ENCODE data around the gene MSH2.
"Not testable (repeated sequence)": the region's sequence is repeated elsewhere in the genome, so short reads cannot be mapped to it uniquely, and the experiment has no call there.

Gene MSH2

GRCh38 chr2:47483191-47483590 lies 80.2 kb downstream of the MSH2 start:
- DNase-seq (ENCODE audit: low read depth, low spot score): no peak

- no peak for DNase-seq (ENCODE audit: low read depth, low spot score)
These were observed 81.4 kb downstream of the MSH2 start for GRCh38 chr2:47484396-47484795.

DNA sequence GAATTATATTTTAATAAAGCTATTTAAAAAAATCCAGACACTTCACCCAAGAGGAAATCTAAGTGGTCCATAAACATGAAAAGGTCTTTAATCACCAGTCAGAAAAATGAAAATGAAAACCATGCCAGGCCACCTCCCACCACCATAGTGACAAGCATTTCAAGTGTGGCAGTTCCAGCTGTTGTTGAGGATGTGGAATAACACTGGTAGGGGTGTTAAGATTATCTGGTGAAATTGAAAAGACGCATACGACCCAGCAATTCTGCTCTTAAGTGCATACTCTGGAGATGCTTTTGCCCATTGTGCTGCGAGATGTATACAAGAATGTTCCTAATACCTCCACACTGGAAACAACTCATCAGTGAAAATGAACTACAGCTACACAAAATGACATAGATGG lies 82.2 kb downstream of the MSH2 start:
- DNase-seq (ENCODE audit: low read depth, low spot score): no peak

GRCh38 chr2:47485751-47486300 lies 82.9 kb downstream of the MSH2 start:
- no peak for DNase-seq (ENCODE audit: low read depth, low spot score)

DNA sequence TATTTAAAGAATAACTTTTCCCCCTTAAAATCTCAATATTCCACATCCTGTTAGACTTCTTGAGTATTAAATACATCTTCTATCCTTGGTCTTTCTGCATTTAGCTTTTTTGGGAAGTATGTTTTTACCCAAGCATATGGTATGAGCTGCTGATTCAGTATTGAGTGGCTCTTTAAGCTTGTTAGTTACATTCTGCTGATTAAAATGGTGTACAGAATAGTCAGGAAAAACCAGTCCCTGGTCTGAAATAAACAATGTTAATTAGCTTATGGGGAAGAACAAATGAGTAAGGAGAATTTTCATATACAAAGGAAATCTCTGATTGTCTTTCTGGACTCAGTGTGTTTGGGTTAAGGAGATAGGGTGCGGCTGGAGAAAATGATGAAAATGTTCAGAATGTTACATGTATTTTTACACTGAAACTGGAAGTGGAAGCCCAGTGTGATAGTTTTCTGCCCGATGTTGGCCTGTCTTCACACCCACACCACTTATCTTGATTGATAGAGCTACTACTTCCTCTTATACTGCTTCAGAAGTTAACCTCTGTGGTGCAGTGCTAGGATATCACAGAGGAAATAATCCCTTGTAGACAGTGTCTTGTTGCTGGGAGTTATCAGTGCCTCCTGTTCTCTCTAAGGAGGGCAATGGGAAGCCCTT lies 84.0 kb downstream of the MSH2 start:
- no peak for DNase-seq (ENCODE audit: low read depth, low spot score)

DNA sequence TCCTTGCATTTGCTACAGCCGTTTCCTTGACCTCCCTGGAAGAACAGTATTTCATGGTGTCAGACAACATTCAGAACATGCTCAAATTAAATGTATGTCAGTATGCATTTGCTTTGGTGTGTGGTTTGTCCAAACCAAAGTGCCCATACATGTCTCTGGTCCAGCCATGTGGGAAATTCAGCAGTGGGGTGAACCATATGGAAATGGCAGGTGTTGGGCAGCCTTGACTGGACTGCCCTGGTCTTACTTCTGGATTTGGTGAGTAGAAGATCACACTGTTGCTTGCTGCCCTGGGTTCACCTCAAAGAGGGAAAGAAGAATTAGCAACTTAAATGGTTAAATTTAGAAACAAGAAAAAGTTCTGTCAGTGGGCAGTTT lies 84.5 kb downstream of the MSH2 start:
- DNase-seq (ENCODE audit: low read depth, low spot score): no peak

GRCh38 chr2:47488870-47489584 lies 86.1 kb downstream of the MSH2 start:
- DNase-seq (ENCODE audit: low read depth, low spot score): peak; percentile 86

DNA sequence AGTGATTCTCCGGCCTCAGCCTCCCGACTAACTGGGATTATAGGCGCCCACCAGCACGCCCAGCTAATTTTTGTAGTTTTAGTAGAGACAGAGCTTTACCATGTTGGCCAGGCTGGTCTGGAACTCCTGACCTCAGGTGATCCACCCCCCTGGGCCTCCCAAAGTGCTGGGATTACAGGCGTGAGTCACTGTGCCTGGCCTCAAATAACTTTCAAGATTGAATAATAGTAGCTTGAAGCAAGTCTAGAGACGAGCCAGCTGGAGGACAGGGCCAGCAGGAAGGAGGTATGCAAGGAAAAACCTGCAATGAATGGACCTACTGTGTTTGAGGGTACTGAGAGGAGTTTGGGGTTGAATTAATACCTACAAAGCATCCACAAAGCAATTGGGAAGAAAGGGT lies 87.5 kb downstream of the MSH2 start:
- no peak for DNase-seq (ENCODE audit: low read depth, low spot score)

DNA sequence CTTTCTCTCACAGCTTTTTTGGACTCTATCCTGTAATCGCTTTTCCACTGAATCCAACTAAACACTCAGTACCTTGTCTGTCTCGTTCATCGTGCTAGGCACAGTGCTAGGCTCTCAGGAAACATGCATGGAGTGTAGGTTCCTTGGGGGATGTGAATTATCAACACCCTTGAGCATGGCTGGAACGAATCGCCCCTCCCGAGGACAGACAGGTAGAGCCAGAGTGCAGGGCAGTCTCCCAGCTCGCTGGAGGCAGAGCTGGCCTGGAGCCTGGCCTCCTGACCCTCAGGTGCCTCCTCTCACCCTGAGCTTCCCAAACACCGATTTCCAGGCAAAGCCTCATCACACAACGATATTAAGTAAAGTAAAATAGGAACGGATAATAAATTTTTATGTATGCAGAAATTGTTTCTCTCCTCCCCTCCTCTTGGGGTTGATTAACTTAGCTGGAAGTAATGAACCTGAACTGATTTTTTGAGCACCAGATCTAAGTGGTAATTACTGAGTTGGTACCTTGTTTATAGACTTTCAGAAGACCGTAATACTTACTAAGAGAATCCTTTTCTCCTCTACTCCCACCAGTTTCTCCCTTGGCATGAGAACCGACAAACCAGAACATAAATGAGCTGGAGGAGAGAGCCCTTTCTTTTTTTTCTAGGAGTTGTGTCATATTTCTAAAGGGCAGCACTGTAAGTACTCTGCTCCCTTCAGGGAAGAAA lies 90.5 kb downstream of the MSH2 start:
- DNase-seq (ENCODE audit: low read depth, low spot score): no peak

GRCh38 chr2:47494267-47495130 lies 91.5 kb downstream of the MSH2 start:
- no peak for DNase-seq (ENCODE audit: low read depth, low spot score)

DNA sequence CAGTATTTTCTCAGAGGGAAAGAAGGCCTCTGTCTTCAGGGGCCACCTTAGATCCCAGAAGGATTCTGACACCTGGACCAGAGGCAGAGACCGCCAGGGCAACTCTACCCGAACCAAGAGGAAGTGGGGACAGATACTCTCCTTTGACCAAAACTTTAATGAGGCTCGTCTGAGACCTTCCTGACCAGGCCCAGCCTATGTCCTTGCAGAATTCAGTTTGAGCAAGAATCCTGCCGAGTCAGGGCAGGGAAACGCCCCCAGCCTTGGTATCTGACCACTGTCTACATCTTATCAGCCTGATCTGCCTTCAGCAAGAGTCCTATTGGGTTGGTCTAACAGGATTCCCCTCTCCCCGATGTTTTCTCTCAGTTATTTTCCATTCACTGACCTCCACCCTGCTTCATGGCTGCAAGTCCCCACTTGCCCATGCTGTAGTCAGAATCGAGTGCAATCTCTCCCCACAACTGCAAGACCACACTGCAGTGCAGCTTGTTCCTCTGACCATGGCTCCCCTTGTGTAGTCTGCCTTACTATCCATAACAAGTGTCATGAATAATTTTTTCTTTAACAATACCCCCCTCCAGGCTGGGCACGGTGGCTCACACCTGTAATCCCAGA lies 95.0 kb downstream of the MSH2 start:
- no peak for DNase-seq (ENCODE audit: low read depth, low spot score)

DNA sequence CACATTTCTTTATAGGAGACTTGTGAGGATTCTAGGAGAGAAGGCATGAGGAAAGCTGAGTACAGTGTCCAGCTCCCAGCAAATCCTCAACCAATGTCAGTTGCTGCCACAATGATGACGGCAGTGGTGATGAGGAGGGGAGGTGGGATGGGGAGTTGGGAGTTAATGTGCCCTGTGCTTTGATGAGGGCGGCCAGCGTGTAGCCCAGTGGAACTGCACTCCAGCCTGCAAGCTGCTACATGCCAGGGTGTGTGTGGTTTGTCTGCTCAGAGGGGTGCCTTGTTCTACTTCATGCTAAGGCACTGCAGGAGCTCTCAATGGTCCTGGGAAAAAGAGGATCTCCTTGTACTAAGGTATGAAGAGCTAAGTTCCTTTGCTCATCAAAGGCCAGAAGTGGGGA lies 96.1 kb downstream of the MSH2 start:
- DNase-seq (ENCODE audit: low read depth, low spot score): no peak

- DNase-seq (ENCODE audit: low read depth, low spot score): no peak
These were observed 96.8 kb downstream of the MSH2 start for GRCh38 chr2:47499621-47500309.

DNA sequence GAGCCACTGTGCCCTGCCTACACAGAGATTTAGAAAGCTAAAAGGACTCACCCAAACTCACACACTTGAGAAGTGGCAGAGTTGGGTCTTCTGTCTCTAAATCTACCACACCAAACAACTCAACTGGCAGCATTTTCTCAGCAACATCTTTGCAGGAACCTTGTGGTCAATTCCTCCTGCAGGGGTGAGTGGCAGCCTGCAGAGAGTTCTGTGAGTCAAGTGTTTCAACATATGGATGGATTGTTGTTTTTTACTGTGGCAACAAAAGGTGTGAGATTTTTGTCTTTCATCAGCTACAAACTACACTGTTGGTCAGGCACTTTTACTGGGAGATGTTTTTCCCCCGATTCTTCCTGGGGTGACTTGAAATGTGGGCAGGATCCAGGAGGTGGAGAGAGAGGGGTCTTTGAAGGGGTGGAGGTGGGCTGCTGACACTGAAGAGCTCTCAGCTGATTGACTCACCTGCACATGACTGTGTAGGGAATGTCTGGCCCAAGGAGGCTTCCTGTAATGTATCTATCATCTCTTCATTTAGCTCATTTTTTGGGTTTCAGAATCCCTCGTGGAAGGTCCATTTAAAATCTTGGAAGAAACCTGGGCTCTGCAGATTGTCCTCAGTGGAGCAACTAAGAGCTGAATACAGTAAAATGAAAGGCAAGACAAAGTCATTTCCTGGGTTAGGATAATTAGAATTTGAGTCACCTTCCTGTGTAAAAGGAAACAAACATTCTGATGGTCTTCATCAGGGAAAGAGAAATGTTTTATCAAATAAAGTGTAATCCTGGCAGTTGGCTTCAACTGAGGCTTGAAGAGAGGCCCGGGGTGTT lies 98.6 kb downstream of the MSH2 start:
- no peak for DNase-seq (ENCODE audit: low read depth, low spot score)

DNA sequence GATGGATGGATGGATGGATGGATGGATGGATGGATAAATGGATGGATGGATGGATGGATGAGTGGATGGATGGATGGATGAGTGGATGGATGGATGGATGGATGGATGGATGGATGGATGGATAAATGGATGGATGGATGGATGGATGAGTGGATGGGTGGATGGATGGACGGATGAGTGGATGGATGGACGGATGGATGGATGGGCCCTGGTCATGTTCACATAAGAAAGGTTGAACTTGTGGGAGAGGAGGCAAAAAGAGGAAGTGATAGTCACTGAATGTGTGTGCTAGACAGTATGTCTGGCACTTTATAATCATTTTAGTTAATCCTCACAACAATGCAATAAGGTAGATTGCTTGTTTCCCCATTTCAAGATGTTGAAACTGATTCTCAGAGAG lies 99.5 kb downstream of the MSH2 start:
- not testable (repeated sequence) for DNase-seq (ENCODE audit: low read depth, low spot score)

DNA sequence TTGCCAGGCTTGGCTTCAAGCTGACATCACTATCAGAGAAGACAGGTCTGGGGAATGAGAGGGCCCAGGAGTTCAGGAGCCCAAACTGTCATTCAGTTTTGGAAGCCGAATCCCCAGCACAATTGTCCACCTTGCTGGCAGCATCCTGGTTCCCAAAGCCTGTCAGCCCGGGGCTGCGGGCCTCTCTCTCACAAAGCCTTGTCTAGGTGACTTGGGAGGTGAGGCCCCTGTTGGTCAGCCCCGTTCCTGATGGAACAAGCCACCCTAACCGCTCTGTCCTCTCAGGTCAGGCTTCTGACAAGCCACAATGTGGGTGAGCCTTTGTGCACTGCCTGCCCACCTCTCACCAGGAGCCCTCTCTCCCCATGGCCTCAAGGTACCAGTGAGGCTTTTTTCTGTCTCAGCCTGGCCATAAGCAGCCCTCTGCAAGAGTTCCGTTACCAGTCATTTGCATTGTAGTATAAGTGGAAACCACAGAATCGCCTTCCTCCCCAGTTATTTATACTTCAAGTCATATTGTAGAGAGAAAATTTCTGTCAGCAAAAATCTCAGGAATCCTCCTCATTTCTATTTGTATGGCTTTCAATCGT lies 100.6 kb downstream of the MSH2 start:
- DNase-seq (ENCODE audit: low read depth, low spot score): no peak

DNA sequence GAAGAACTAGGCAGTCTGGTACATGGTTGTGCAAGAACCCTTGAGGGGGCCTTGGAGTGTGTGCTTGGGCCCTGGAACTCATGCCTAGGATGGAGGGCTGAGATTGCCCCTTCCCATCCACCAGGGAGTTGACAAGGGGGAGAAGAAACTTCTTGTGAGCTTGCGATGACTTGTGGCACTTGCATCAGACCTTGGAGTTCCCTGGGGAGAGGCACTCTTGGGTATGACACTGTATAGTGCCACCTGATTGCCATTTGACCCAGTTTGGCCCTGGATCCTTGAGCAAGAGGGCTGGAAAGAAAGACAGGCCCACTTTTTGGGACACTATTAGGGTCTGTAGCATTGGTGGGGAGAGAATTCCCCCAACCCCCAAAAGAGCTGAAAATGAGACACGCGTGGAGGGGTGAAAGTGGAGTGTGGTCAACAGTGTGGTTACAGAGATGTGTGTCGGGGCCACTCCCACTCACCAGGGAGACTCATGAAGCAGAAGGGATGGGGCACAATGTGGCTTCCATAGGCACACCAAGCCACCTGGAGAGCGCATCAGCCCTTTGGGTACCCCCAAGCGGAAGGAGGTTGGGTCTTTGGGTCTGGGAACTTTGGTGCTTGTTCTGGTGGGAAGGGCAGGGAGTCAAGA lies 101.3 kb downstream of the MSH2 start:
- DNase-seq (ENCODE audit: low read depth, low spot score): no peak

DNA sequence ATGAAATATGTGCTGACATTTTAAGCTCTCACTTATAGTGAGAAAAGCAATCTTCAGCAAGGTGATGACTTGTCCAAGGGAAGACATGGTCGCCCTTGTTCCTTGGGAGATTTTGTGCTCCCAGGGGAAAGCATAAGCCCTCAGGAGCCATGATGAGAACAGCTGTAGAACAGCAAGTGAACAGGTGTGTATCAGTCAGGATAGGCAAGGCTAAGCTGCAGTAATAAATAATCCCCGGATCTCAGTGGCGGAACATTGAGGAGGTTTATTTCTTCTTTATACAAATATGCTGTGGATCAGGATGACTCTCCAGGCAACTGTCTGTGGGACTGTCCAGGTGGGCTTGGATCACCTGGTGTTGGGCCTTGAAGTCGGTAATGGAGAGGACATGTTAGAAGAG lies 103.1 kb downstream of the MSH2 start:
- no peak for DNase-seq (ENCODE audit: low read depth, low spot score)

- DNase-seq (ENCODE audit: low read depth, low spot score): no peak
These were observed 103.5 kb downstream of the MSH2 start for GRCh38 chr2:47506436-47506835.

All from astrocyte of the hippocampus (primary cell).